Measurements from ENCODE around the gene MINAR1.
"Not testable (repeated sequence)": the region's sequence is repeated elsewhere in the genome, so short reads cannot be mapped to it uniquely, and the experiment has no call there.

DNA sequence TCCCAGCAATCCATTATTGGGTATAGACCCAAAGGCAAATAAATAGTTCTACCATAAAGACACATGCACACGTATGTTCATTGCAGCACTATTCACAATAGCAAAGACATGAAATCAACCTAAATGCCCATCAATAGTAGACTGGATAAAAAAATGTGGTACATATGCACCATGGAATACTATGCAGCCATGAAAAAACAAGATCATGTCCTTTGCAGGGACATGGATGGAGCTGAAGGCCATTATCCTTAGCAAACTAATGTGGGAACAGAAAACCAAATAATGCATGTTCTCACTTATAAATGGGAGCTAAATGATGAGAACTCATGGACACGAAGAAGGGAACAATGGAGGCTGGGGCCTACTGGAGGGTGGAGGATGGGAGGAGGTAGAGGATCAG, 5.2 kb upstream of the MINAR1 start:
- TF ChIP-seq, protein P1, sequence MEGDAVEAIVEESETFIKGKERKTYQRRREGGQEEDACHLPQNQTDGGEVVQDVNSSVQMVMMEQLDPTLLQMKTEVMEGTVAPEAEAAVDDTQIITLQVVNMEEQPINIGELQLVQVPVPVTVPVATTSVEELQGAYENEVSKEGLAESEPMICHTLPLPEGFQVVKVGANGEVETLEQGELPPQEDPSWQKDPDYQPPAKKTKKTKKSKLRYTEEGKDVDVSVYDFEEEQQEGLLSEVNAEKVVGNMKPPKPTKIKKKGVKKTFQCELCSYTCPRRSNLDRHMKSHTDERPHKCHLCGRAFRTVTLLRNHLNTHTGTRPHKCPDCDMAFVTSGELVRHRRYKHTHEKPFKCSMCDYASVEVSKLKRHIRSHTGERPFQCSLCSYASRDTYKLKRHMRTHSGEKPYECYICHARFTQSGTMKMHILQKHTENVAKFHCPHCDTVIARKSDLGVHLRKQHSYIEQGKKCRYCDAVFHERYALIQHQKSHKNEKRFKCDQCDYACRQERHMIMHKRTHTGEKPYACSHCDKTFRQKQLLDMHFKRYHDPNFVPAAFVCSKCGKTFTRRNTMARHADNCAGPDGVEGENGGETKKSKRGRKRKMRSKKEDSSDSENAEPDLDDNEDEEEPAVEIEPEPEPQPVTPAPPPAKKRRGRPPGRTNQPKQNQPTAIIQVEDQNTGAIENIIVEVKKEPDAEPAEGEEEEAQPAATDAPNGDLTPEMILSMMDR (IDR thresholded peaks at IDR 0.05) = not testable (repeated sequence)
- TF ChIP-seq POLR2A (IDR thresholded peaks at IDR 0.05) = not testable (repeated sequence)

Data from testis (tissue), 2 donors.